GM19467 (cell line): ENCODE data around the gene SYNGR4.

Experiments used
- ATAC-seq: cut with Tn5 transposase; IDR thresholded peaks from one replicate; pipeline ENCODE4 v1.9.1; 2021; ENCODE audit warnings: mild to moderate bottlenecking, moderate library complexity; ENCODE audit not compliant: unreplicated experiment

The SYNGR4 gene

DNA sequence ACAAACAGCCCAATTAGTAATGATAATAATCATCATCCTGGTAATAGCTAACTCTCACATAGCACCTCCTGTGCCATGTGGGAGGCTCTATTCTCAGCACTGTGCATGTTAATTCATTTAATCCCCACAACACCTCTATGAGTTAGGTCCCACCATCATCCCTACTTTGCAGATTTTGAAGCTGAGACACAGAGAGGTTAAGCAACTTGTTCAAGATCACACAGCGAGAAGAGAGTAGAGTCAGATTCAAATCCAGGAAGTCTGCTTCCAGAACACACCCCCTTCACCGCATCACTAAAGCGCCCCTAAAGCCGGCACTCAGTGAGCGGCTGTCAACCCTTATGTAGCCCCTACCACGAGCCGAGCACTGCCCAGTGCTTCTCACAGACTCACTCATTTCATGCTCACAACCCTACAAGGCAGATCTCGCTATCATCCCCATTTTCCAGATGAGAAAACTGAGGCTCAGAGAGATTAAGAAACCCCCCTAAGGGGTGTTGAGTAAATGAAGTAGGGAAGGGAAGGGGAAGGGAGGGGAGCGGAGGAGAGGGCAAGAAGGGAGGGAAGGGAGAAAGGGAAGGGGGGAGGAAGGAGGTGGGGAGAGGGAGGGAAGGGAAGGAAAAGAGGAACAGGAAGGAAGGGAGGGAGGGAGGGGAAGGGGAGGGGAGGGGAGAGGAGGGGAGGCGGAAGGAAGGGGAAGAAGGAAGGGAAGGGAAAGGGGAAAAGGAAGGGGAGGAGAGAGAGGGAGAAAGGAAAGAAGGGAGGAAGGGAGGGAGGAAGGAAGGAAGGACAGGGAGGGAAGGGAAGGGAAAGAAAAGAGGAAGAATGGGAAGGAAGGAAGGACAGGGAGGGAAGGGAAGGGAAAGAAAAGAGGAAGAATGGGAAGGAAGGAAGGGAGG lies 22.4 kb upstream of the SYNGR4 start:
- ATAC-seq = no peak

DNA sequence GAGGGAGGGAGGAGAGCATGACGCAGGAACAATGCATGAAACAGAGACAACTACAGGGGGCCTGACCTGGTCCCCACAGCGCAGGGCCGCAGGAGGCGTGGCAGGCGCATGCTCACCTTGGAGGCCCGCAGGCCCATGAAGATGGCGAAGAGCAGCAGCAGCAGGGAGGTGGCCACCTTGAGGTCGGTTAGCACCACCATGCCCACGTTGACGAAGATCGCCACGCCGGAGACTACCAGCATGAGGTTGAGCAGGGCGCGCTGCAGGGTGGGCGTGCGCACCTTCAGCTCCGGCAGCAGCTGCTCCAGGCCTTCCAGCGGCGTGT lies 21.8 kb upstream of the SYNGR4 start:
- ATAC-seq = no peak

DNA sequence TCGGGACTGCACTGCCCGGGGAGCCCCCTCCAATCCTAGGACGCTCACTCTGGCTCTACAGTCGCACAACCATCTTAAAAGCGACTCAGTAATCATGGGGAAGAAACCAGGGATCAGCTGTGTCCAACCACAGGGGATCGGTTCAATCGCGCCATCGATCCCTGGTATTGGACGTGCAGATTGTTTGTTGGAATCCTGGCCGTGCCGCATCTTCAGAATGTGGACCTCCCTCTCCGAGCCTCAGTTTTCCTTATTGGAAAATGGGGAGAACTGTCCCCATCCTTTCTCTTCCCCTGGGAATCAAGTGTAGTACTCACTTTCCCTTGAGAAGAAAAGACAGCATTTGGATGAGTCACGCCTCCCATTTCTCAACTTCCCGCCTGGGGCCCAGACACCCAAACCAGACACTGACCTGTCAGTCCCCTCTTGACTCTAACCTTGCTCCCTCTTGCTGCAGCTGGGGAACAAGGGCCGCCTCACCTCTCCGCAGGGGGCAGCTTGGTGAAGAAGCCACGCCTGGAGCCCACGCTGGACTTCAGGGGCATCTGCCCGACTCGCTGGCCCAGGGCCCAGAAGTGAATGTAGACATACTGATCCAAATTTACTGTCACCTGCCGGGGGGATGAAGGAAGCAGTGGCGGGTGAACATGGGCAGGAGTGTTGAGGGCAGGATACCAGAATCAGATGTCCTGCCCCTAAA lies 21.2 kb upstream of the SYNGR4 start:
- no peak for ATAC-seq

DNA sequence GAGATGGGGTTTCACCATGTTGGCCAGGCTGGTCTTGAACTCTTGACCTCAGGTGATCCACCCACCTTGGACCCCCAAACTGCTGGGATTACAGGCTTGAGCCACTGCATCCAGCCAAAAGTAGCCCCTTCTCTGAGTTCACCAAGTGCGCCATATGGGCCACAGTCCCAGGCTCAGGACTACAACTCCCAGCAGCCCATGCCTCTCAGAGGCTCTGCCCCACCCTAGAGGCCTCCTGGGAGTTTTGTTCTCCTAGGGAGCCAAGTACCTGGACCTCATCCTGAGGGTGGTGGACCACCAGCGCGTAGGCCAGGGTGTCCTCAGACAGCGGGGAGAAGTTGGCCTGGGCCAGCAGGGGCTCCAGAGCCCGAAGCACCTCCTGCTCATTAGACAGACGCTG lies 19.3 kb upstream of the SYNGR4 start:
- no peak for ATAC-seq

DNA sequence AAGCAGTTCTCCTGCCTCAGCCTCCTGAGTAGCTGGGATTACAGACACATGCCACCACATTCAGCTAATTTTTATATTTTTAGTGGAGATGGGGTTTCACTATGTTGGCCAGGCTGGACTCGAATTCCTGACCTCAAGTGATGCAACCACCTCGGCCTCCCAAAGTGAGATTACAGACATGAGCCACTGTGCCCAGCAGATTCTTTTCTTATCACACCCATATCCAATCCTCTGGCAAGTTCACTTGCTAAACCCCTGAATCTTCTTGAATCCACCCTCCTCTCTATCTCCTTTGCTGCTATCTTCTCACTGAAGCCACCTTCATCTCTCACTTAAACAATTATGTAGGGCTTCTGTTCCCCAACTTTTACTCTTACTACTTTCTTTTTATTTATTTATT lies 18.0 kb upstream of the SYNGR4 start:
- no peak for ATAC-seq

DNA sequence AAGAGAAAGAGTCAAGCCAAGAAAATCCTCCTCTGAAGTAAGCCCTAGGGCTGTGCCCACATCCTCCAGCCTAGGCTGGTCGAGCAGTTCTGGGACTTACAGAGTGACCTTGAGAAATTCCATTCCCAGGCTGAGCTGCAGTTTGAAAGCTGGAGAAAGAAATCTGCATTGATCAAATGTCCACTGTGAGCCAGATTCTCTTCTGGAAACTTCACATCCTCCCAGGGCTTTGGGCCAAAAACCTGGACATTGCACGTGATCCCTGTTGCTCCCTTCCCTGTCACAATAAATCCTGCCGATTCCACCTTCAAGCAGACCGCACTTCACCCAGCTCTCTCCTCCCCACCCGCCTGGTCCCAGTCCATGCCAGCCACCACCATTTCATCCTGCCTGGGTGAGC lies 16.1 kb upstream of the SYNGR4 start:
- ATAC-seq = no peak

DNA sequence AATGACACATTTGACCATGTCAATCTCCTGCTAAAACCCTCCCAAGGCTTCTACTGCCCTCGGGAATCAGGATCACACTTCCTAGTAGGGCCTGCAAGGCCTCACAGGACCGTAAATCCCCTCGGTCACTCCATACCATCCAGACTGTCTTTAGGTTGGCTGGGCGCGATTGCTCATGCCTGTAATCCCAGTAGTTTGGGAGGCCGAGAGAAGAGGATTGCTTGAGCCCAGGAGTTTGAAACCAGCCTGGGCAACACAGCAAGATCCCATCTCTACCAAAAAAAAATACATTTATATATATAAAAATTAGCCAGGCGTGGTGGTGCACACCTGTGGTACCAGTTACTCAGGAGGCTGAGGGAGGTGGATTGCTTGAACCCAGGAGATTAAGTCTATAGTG lies 15.4 kb upstream of the SYNGR4 start:
- no peak for ATAC-seq

DNA sequence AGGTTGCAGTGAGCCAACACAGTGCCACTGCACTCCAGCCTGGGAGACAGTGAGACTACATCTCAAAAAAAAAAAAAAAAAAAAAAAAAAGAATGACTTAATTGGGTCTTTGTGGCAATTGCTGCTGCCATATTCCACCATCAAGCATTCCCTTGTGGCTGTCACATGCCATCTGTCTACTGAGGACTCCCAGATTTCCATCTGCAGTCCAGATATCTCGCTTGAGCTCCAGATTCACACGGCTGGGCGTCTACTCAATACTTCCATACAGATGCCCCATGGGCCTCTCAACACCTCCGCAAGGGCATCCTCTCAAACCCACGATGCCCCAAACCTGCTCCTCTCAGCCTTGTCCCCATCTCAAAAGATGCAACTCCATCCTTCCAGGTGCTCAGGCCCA lies 13.3 kb upstream of the SYNGR4 start:
- no peak for ATAC-seq

DNA sequence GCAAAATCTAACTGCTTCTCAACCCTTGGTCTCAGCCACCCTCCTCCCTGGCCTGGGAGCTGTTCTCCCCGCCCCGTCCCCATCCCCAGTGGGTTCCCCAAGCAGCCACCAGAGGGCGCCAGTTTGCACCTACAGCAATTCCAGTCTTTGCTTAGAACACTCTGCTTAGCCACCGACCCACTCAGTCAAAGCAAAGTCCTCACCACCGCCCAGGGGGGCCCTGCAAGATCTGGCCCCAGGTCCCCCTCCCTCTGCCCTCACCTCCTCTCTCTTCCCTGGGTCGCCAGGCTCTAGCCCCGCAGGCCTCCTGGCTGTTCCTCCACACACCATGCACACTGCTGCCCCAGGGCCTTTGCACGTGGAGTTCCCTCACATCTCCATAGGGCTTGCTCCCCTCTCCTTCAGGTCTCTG lies 12.8 kb upstream of the SYNGR4 start:
- no peak for ATAC-seq

DNA sequence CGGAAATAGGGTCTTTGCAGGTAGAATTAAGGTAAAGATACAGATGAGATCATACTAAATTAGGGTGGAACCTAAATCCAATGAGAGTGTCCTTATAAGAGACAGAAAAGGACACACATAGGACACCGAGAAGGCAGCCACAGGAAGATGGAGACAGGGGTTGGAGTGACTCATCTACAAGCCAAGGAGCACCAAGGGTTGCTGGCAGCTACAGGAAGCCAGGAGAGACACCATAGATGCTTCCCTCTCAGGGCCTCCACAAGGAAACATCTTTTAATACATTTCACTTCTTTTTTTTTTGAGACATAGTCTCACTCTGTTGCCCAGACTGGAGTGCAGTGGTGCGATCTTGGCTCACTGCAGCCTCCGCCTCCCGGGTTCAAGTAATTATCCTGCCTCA lies 10.5 kb upstream of the SYNGR4 start:
- no peak for ATAC-seq

DNA sequence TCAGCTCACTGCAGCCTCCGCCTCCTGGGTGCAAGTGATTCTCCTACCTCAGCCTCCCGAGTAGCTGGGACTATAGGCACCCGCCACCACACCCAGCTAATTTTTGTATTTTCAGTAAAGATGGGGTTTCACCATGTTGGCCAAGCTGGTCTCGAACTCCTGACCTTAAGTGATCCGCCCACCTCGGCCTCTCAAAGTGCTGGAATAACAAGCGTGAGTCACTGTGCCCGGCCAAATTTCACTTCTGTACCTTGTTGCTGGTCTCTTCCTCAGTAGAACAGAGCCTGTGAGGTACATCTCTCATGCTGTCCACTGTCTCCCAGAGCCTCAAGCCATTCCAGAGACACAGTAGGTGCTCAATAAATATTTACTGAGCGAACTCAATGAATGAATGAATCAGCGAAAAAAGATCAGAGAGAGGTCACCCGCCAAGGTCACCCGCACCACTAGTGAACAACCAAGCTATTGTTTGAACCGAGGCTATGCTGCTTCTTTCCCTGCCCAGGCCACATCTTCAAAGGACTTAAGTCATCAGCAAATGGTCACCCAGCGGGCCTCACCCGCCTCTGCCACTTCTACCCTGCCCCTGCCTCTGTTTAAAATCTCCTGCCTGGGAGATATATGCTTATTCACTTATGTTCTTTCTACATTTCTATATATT lies 9.7 kb upstream of the SYNGR4 start:
- ATAC-seq = no peak

DNA sequence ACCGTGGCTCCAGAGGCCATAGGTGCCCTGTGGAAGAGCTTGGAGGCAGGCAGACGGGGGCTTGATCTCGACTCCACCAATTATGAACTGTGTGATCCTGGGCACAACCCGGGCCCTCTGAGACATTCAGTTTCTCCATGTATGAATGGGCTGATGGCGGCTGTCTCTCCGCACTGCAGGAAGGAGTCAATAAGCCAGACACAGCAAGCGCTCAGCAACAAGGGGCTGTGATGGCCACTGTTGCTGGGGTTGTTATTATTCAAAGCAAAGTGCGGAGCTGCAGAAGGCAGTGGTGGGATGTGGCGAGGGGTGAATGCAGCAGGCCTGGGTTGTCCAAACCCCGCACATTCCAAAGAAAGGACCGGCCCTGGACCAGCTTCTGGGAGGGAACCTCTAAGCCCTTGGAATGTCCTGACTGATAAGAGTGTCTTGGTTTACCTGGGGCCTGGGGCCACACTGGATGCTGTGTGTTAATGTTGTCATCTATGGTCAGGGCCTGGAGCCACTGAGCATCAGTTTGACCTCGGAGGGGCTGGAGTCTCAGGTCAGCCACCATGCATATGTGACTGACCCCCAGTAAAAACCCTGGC lies 8.7 kb upstream of the SYNGR4 start:
- ATAC-seq = no peak

DNA sequence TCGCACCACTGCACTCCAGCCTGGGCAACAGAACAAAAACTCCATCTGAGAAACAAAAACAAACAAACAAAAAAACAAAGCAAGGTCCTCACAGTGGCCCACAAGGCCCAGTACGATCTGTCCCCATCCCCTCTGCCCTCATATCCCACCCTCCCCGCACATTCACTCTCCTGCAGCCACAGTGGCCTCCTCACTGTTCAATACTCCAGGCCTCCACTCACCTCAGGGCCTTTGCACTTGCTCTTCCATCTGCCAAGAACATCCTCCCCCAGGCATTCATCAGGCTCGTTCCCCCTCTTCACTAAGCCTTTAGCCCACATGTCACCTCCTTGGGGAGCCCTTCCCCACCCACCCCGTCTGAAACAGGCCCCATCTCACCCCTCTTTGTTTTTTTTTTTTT lies 5.0 kb upstream of the SYNGR4 start:
- no peak for ATAC-seq

DNA sequence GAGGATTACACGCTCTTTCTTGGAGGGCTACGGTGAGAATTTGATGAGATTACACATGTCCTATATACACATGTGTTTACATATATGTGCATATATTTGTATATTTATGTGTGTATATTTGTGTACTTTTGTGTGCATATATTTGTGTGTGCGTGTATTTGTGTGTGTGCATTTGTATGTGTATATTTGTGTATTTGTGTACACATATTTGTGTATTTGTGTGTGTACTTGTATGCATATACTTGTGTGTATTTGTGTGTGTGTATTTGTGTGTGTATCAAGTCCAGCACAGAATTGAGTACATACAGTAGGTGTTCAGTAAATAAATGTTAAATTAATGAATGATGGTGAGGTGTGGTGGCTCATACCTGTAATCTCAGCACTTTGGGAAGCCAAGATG lies 2.3 kb upstream of the SYNGR4 start:
- no peak for ATAC-seq

DNA sequence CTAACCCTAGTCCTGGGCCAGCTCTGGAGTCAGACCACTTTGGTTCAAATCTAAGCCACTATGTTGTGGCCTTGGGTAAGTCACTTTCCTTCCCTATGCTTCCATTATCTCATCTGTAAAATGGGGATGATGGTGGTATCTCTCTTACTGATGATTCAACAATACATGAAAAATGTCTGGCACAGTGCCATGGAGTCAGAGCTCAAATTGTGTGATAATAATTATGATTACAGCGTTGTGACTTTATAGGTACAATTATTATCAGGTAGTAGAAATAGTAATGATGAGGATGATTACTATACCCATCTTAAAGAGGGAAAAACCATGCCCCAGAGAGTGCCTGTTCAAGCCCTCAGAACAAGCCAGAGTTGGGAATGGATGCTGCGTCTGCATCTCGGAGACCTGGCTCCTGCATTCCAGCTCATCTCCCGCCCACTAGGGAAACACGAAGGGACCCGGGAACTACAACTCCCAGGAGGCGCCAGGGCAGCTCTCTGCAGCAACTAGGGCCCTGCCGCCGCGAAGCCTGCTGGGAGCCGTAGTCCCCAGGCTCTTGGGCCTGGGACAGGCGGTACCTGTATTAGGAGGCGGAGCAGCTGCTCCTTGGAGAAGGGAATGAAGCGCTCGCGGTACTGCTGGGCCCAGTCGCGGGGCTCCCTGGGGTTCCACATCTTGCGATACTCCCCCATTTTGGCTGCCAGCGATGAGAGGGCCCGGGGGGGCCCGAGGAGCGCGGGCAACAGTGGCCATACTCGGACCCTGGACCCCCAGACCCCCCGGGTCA lies 1.3 kb upstream of the SYNGR4 start:
- ATAC-seq = peak; percentile 43

DNA sequence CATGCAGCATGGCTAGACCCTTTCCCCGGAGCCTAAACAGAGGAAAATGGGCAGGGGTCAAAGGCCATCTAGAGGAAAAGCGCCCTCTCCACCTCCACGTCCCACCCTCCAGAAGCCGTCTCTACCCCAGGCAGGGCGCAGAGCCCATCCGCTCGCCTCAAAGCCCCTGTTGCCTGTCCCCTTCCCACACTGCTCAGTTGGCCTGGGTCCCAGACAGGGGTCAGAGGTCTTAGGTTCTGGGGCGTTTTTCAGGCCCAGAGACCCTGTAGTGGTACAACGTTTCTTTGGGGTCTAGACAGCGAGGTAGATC lies 712 bp upstream of the SYNGR4 start:
- ATAC-seq = peak; percentile 8

DNA sequence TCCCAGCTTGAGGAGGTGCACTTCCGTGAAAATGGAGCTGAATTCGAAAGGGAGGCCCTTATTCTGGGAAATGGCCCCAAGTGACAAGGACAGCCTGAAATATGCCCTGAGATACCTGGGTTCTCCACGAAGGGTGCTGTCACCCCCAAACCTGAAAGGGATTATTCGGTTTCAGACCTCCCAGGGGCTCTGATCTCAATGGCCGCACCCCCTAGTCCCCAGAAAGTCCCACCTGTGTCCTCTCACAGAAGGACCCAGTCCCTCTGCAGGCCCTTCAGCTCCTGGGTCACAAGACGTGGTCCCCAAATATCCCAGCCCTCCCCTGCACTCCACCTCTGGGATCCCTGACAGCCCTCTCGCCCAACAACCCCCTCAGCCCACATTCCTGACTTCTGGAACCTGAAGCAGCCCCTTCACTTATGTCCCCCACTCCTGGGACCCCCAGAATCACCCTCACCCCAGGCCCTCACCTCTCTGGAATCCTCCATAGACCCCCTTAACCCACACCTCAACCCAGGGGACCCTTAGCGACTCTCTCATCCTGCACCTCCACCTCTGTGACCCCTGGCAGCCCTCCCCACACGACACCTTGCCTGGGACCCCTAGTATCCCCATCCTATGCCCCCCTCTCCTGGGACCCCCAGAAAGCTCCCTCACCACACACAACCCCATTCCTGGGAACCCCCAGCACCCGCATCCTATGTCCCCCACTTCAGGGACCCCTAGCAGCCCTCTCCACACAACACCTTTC lies 606 bp downstream of the SYNGR4 start:
- ATAC-seq = no peak

DNA sequence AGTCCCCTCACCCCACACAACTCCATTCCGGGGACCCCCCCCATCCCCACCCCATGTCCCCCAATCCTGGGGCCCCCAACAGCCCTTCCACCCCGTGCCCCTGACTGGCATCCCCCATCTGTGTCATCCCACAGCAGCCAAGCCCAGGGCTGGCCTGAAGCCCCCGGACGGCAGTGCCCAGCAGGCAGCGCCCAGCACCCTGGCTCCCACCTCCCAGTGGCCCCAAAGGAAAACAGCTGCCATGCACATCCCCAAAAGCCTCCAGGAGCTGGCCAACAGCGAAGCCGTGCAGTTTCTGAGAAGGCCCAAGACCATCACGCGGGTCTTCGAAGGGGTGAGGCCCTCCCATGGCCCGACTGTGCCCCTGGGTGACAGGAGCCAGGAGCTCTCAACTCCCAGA lies 1.4 kb downstream of the SYNGR4 start:
- ATAC-seq = no peak

DNA sequence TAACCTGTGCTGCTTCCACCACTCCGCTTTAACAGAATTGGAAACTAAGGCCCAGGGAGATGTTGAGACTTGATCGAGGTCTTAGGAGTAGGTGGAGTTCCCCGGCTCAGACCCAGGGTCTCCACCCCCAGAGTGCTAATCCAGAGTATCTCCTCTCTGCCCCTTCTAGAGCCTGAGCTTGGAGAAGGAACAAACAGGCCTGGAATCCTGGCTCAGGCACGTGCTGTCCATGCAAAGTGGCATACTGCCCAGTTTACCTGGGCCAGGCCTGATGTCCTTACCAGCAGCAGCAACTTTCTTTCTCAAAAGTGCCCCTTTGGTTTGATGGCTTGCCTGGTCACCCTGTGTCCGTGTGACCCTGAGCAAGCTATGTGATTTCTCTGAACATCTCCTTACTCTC lies 3.7 kb downstream of the SYNGR4 start:
- ATAC-seq = no peak

DNA sequence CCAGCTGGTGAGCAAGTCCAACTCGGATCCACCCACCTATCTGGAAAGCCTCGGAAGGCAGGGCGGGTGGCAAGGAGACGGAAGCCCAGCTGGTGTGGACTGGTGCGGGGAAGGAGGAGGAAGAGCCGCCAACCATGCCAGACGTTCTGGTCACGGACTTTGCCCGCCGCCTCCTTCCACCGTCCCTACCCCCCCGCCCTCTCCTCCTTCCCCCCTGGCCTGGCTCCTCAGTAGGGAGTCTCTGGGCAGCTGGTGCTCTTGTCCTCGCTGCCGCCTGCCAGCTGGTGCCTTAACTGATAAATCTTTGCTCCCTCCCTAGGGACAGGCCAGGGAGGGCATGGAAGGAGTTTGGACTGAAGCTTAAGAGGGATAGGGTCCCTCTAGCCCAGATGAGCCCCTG lies 4.8 kb downstream of the SYNGR4 start:
- no peak for ATAC-seq
